ENCODE results near the gene NUP88. TPM values are rescaled to one million over a fixed set of nuclear protein-coding genes. Genes with fewer than 3 reads are reported as not detected.

Gene NUP88
- total RNA-seq, 2 donors from 2014 or later, result 121 to 136 TPM

- Mint-ChIP-seq H3K36me3 (peaks cover 11 to 24% of the 10 kb centered on the region in 2 donors), H3K9me3 (no peaks in the 10 kb centered on the region), H3K27ac (peak overlapping the region in 1 of 2 donors; percentile 75)
- ATAC-seq (no peak), DNase-seq (ENCODE audit: low spot score in 2 of 2) (no peak)
These were observed 9.9 kb upstream of the NUP88 start for GRCh38 chr17:5429191-5429887.

DNA sequence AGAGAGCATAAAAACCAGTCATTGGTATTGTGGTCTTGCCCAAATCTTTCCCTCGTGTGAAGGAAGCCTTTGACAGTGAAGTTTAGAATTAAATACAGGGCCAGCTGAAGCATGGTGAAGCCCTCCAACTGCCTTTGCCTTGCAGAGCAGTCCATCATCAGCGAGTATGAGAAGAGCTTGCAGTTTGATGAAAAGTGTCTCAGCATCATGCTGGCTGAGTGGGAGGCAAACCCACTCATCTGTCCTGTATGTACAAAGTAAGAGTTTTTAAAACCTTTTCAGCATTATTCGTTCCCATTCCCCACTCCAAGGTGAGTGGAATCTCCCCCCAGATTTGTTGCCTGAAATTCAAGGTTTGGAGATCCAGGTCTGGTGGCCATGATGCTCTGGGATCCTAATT is 6.4 kb upstream of the NUP88 start:
- H3K9me3 Mint-ChIP-seq, result no peaks in the 10 kb centered on the region
- ATAC-seq (no peak), DNase-seq (ENCODE audit: low spot score in 2 of 2) (no peak)
- H3K27ac Mint-ChIP-seq, result peak overlapping the region in 1 of 2 donors; percentile 15
- H3K36me3 Mint-ChIP-seq, result peaks cover 15 to 33% of the 10 kb centered on the region in 2 donors

GRCh38 chr17:5424909-5425308 is 5.4 kb upstream of the NUP88 start:
- Mint-ChIP-seq H3K9me3 (no peaks in the 10 kb centered on the region), H3K27ac (peak overlapping the region; percentile 15 to 25), H3K36me3 (peaks cover 24 to 36% of the 10 kb centered on the region in 2 donors)
- DNase-seq (ENCODE audit: low spot score in 2 of 2) (no peak), ATAC-seq (no peak)

DNA sequence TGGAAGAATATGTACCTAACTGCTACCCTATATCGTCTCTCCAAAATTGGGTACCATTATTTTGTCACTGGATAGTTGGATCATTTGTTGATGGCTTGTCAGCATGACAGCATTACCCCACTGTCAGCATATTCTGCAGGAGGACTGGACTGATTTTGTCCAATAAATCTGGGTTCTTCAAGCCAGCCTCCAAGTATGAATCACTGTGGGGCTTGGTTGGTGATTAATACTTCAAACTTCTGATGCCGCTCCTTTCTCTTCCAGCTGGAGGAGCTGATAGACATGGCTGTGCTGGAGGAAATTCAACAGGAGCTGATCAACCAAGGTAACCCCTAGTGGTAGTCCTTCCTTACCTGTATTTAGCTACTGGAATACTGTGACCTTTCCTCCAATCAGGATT is 3.0 kb upstream of the NUP88 start:
- Mint-ChIP-seq H3K9me3 (no peaks in the 10 kb centered on the region), H3K36me3 (peaks cover 33 to 38% of the 10 kb centered on the region in 2 donors), H3K27ac (no peak overlapping the region)
- DNase-seq (ENCODE audit: low spot score in 2 of 2) (no peak), ATAC-seq (no peak)

DNA sequence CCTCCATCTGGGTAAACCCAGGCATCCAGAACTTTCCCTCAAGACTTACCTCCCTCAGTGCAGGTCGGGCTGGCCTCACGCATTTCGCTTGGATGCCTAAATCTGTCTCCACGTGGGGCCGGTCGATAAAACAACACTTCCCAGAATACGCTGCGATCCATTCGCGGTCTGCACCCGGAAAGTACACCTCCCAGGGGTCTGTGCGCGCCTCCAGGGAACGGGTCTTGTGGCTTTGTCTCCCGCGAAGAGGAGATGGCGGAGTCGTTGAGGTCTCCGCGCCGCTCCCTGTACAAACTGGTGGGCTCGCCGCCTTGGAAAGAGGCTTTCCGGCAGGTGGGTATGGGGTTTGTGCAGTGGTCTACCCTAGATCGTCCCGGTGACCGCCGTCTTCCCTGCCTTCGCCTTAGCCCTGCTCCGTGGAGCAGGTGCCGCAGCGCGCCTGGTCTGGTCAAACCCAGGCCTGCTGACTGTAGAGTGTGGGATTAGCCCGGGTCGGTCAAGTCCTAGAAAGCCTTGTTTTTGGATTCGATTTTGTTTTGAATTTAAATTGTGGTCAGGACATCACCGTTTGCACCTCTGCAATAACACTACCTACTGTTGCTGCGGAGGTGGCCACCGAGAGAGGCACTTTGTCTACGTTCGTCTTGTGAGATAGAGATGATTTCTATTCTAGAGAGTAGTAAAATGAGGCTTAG is 644 bp upstream of the NUP88 start, which contains the start of gene RPAIN:
Gene RPAIN, plus strand, starts transcription at position 224 of the 695 bp plus-strand sequence. Its CDS starts 29 bp downstream, at position 253.
- no peaks in the 10 kb centered on the region for H3K9me3 Mint-ChIP-seq
- H3K27ac Mint-ChIP-seq, result peak within 1 kb of the TSS; percentile 98 to 99
- DNase-seq (ENCODE audit: low spot score in 2 of 2), result peak in 1 of 2 donors; percentile 80
- H3K36me3 Mint-ChIP-seq, result peaks cover 29 to 36% of the 10 kb centered on the region in 2 donors
- ATAC-seq, result peak; percentile 38 to 76

GRCh38 chr17:5418858-5419355 is 555 bp downstream of the NUP88 start:
- ATAC-seq (peak; percentile 40 to 46), DNase-seq (ENCODE audit: low spot score in 2 of 2) (peak; percentile 51 to 63)
- peak overlapping the region; percentile 98 to 99 for H3K27ac Mint-ChIP-seq
- H3K9me3 Mint-ChIP-seq, result no peaks in the 10 kb centered on the region
- H3K36me3 Mint-ChIP-seq, result peaks cover 29 to 36% of the 10 kb centered on the region in 2 donors

GRCh38 chr17:5416901-5417300 is 2.6 kb downstream of the NUP88 start:
- DNase-seq (ENCODE audit: low spot score in 2 of 2), result no peak
- Mint-ChIP-seq H3K27ac (peak overlapping the region; percentile 50 to 64), H3K36me3 (peaks cover 39 to 43% of the 10 kb centered on the region in 2 donors), H3K9me3 (no peaks in the 10 kb centered on the region)
- no peak for ATAC-seq

- DNase-seq (ENCODE audit: low spot score in 2 of 2) (no peak), ATAC-seq (peak; percentile 76 to 81)
- Mint-ChIP-seq H3K9me3 (no peaks in the 10 kb centered on the region), H3K36me3 (peaks cover 21 to 24% of the 10 kb centered on the region in 2 donors), H3K27ac (peak overlapping the region; percentile 57 to 67)
These were observed 5.8 kb downstream of the NUP88 start for GRCh38 chr17:5413682-5414081.

DNA sequence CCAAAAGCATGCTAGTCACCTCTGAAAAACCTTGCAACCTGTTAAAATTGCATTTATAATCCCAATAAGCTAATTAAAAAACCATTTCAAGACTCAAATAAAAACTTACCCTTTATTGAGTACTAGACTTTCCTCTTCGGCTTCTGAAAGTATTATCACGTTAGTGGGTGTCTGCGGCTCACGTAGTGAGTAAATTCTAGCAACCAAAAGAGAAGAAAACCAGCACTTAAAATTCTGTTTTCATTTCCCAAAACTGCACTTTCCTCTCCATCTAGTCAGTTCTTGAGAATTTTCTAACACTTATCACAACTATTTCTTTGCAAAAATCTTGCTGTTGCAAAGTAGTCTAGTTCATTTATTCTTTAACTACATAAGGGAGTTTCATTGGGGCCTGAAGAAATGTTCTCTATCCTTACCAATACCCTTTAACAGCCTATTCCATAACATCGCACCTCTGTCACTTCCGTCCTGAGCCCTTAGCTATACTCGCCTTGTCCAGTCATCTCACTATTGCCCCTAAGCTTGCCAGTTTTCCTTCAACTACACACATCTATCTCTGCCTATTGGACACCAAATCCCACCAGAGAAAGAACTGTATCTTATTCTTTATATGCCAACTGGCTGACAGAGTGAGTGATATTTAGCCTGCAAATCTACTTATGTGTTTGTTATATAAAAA is 8.7 kb downstream of the NUP88 start:
- Mint-ChIP-seq H3K36me3 (peaks cover 17 to 18% of the 10 kb centered on the region in 2 donors), H3K9me3 (no peaks in the 10 kb centered on the region), H3K27ac (no peak overlapping the region)
- DNase-seq (ENCODE audit: low spot score in 2 of 2), result no peak
- no peak for ATAC-seq

- DNase-seq (ENCODE audit: low spot score in 2 of 2) (no peak), ATAC-seq (no peak)
- Mint-ChIP-seq H3K9me3 (no peaks in the 10 kb centered on the region), H3K27ac (no peak overlapping the region), H3K36me3 (peaks cover 13 to 17% of the 10 kb centered on the region in 2 donors)
These were observed 11.3 kb downstream of the NUP88 start for GRCh38 chr17:5408186-5408585.

- ATAC-seq (no peak), DNase-seq (ENCODE audit: low spot score in 2 of 2) (no peak)
- Mint-ChIP-seq H3K36me3 (peaks cover 0 to under 1% of the 10 kb centered on the region in 2 donors), H3K27ac (no peak overlapping the region), H3K9me3 (no peaks in the 10 kb centered on the region)
These were observed 14.1 kb downstream of the NUP88 start for GRCh38 chr17:5405400-5405799.

GRCh38 chr17:5399767-5400166 is 19.7 kb downstream of the NUP88 start:
- H3K9me3 Mint-ChIP-seq, result no peaks in the 10 kb centered on the region
- H3K27ac Mint-ChIP-seq, result peak overlapping the region in 1 of 2 donors; percentile 44
- DNase-seq (ENCODE audit: low spot score in 2 of 2) (no peak), ATAC-seq (no peak)
- peaks cover 0 to 19% of the 10 kb centered on the region in 2 donors for H3K36me3 Mint-ChIP-seq

- ATAC-seq, result peak; percentile 22 to 84
- peaks cover 11 to 29% of the 10 kb centered on the region in 2 donors for H3K36me3 Mint-ChIP-seq
- H3K9me3 Mint-ChIP-seq, result no peaks in the 10 kb centered on the region
These were observed 22.9 kb downstream of the NUP88 start for GRCh38 chr17:5396612-5397011.

GRCh38 chr17:5391678-5392077 is 27.8 kb downstream of the NUP88 start:
- Mint-ChIP-seq H3K9me3 (no peaks in the 10 kb centered on the region), H3K36me3 (peaks cover 11 to 37% of the 10 kb centered on the region in 2 donors), H3K27ac (peak overlapping the region in 1 of 2 donors; percentile 17)
- DNase-seq (ENCODE audit: low spot score in 2 of 2) (no peak), ATAC-seq (no peak)

More at GRCh38 chr17:5396612-5397011, 22.9 kb downstream of the NUP88 start:
- DNase-seq (ENCODE audit: low spot score in 2 of 2), result no peak
- no peak overlapping the region for H3K27ac Mint-ChIP-seq

GRCh38 chr17:5381542-5381941 is 37.9 kb downstream of the NUP88 start:
- ATAC-seq, result peak; percentile 21 to 25

GRCh38 chr17:5380491-5381135 is 38.8 kb downstream of the NUP88 start:
- DNase-seq (ENCODE audit: low spot score in 2 of 2), result no peak
- H3K36me3 Mint-ChIP-seq, result peaks cover 7 to 16% of the 10 kb centered on the region in 2 donors
- peak in 1 of 2 donors; percentile 12 for ATAC-seq
- no peaks in the 10 kb centered on the region for H3K9me3 Mint-ChIP-seq
- H3K27ac Mint-ChIP-seq, result peak overlapping the region; percentile 15 to 59

More at GRCh38 chr17:5381542-5381941, 37.9 kb downstream of the NUP88 start:
- H3K9me3 Mint-ChIP-seq, result no peaks in the 10 kb centered on the region
- peak overlapping the region; percentile 13 to 59 for H3K27ac Mint-ChIP-seq
- no peak for DNase-seq (ENCODE audit: low spot score in 2 of 2)
- H3K36me3 Mint-ChIP-seq, result peaks cover 7 to 16% of the 10 kb centered on the region in 2 donors

Measured in activated naive CD4-positive, alpha-beta T cell treated with anti-CD3 and anti-CD28 coated beads, Interleukin-2, amount 50 U/mL, for 72 hours (primary cell).